ENCODE results near the gene MOXD1.

Gene MOXD1

DNA sequence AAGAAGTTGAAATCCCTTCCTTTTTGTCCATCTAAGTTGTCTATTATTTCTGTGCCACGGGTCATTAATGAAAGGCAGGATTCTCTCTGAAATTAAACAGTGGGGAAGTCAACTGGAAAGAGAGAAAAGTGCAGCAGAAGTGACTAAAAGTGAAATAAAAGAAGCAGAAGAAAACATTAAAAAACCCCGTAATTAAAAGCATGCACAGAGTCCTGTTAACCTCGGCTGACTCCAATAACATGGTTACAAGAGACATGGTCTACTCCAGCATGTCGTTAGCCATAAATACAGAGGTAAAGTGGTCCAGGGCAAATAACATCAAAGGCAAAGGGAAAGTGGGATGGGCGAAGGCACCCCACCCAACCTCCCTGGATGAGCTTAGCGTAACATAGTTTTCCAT is 13.0 kb upstream of the MOXD1 start:
- H3K27me3 ChIP-seq (ENCODE audit: insufficient read depth, low read length): no peaks in the 10 kb centered on the region
- H3K9ac ChIP-seq (ENCODE audit: low read depth, low read length): no peak overlapping the region
- no peaks in the 10 kb centered on the region for H3K36me3 ChIP-seq (ENCODE audit: insufficient read depth, low read length)
- no peak overlapping the region for H3K27ac ChIP-seq (ENCODE audit: low read depth, low read length)
- WGBS: 91% methylated on average over 5 of the region's 6 CpGs
- 0 out of 2 replicates have a peak, but pooled peaks cover 9% of the 10 kb centered on the region for H3K9me3 ChIP-seq (ENCODE audit: insufficient read depth, low read depth, low read length)
- H3K4me1 ChIP-seq (ENCODE audit: insufficient read depth, low read length): no peaks in the 10 kb centered on the region
- no peak overlapping the region for H3K4me3 ChIP-seq (ENCODE audit: low read length)

DNA sequence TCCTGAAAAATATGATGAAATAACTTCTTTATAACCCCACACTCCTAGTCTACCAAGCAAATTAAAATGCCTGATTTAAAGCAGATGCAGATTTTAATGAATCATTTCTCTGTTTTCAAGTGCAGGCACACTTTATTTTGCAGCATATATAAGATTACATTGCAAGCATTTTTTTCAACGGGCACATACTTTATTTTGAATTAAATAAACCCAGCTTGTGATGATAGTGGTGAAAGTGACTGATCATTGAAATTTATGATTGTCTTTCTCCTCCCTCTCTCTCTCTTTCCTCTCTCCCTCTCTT is 12.2 kb upstream of the MOXD1 start:
- Histone ChIP-seq H3K27me3 (ENCODE audit: insufficient read depth, low read length) (no peaks in the 10 kb centered on the region), H3K4me1 (ENCODE audit: insufficient read depth, low read length) (no peaks in the 10 kb centered on the region), H3K27ac (ENCODE audit: low read depth, low read length) (no peak overlapping the region), H3K4me3 (ENCODE audit: low read length) (no peak overlapping the region), H3K9me3 (ENCODE audit: insufficient read depth, low read depth, low read length) (0 out of 2 replicates have a peak, but pooled peaks cover 9% of the 10 kb centered on the region), H3K36me3 (ENCODE audit: insufficient read depth, low read length) (no peaks in the 10 kb centered on the region), H3K9ac (ENCODE audit: low read depth, low read length) (no peak overlapping the region)
- no CpG with 5 or more reads among the region's 1 CpG for WGBS

DNA sequence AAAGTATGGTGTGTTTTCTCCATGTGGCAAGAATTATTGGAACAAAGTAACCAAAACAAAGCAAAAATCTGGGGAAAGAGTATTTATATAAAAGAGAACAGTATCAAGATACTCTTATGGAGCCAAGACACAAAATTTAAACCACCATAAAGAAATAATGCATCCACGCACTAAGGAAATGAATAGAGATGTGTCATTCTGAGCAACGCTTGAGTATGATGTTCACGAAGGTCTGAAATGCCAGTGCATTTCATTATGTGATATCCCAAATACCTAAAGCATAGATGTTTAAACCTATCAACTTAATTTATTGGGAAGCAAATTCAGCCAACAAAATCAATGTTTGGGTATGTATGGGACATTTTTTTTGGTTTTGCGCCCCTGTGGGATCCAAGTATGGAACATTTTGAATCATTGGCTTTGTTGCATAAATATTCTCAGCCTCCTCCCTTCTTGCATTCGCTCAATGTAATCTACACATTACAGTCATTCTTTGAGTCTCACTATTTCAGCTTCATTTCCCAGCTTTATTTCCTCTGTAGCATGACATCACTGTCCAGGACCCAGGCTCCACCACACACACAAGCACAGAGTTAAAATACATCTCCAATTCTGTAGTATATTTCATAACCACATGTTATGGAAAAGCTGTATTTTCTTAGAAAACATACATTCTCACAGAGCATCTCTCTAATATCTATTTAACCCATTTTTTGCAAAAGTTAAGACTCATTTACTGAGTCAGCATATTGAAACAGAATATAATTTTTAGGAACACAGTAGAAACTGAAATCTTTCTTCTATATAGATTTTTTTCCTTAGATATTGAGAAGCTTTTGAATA is 11.6 kb upstream of the MOXD1 start:
- whole genome bisulfite sequencing: 97% methylated on average over 3 of the region's 5 CpGs
- Histone ChIP-seq H3K27ac (ENCODE audit: low read depth, low read length) (no peak overlapping the region), H3K4me3 (ENCODE audit: low read length) (no peak overlapping the region)

DNA sequence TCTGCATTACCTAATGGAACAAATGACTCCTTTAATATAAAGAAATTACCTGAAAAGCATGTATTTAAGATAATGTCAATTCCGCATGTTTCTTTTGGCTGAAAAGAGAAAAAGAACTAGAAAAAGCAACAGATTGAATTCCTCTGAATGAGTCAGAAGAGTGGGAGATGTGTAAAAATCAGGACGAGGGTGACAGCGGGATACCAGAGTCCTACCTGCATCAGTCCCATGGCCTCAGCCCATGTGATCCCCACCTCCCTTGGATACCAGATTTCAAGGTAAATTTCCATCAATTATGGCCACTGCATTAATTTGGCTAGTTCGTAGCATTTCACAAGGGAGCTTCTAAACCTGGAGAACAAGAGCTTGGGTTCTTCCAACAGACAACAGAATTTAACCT is 10.0 kb upstream of the MOXD1 start:
- H3K4me3 ChIP-seq (ENCODE audit: low read length): no peak overlapping the region
- no peak overlapping the region for H3K27ac ChIP-seq (ENCODE audit: low read depth, low read length)
- no peaks in the 10 kb centered on the region for H3K36me3 ChIP-seq (ENCODE audit: insufficient read depth, low read length)
- 0 out of 2 replicates have a peak, but pooled peaks cover under 1% of the 10 kb centered on the region for H3K4me1 ChIP-seq (ENCODE audit: insufficient read depth, low read length)
- 0 out of 2 replicates have a peak, but pooled peaks cover 2% of the 10 kb centered on the region for H3K9me3 ChIP-seq (ENCODE audit: insufficient read depth, low read depth, low read length)
- no peak overlapping the region for H3K9ac ChIP-seq (ENCODE audit: low read depth, low read length)
- 86% methylated on average over 4 of the region's 4 CpGs for WGBS
- no peaks in the 10 kb centered on the region for H3K27me3 ChIP-seq (ENCODE audit: insufficient read depth, low read length)

More for the DNA sequence above, 11.6 kb upstream of the MOXD1 start:
- H3K27me3 ChIP-seq (ENCODE audit: insufficient read depth, low read length): no peaks in the 10 kb centered on the region
- H3K9ac ChIP-seq (ENCODE audit: low read depth, low read length): no peak overlapping the region
- H3K4me1 ChIP-seq (ENCODE audit: insufficient read depth, low read length): no peaks in the 10 kb centered on the region
- H3K9me3 ChIP-seq (ENCODE audit: insufficient read depth, low read depth, low read length): 0 out of 2 replicates have a peak, but pooled peaks cover 7% of the 10 kb centered on the region
- no peaks in the 10 kb centered on the region for H3K36me3 ChIP-seq (ENCODE audit: insufficient read depth, low read length)

DNA sequence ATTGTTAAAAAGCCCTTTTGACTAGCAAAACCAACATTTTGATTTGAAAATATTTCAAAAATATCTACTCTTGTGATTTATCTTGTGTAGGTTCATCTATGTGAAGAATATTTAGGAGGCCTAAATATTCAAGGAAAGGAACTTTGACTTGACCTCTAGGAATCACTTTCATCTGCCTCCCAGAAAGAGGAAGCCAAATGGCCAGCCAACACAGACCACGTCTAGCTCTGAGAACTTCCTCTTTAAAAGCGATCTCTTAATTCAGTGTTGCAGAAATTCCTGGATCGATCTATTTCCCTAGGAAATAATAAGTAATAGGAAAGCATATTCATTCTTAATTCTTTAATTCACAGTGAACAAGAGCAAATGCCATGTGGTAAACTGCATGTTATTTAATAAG is 9.6 kb upstream of the MOXD1 start:
- no peak overlapping the region for H3K4me3 ChIP-seq (ENCODE audit: low read length)

DNA sequence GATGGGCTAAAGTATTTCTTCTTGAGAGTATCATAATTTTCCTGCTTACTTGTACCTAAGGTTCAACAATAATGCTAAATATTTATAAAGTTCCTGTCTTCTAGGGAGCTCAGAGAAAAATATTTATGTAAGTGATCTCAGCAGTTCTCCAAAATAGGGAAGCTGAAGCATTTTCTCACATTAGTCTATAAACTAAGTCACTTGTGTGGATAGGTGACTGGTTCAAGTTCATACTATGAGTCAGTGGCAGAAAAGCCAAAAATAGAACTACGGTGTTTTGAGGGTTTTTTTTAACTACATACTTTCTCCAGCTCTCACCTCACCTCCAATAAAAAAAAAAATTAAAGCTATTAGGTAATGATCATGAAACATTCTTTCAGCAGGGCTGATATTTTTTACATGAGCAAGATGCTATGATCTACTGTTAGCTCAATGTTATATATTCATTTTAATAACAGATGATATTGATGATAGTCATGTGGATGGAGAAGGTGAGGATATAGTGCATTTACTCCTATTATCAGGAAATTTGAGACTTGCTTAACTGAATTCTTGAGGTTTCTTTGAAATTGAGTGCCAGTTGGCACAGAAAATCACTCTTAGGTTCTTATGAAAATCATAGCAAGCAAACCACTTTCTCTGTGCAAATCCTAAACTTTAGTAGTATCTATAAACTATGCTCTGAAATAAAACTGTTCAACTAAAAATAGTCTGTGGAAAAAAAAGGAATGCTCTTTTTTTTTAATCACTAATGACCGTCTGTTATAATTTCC is 4.1 kb upstream of the MOXD1 start:
- H3K4me3 ChIP-seq (ENCODE audit: low read length): no peak overlapping the region
- H3K9ac ChIP-seq (ENCODE audit: low read depth, low read length): no peak overlapping the region
- no peak overlapping the region for H3K27ac ChIP-seq (ENCODE audit: low read depth, low read length)
- no peaks in the 10 kb centered on the region for H3K36me3 ChIP-seq (ENCODE audit: insufficient read depth, low read length)
- peaks cover 11% of the 10 kb centered on the region for H3K4me1 ChIP-seq (ENCODE audit: insufficient read depth, low read length)
- H3K9me3 ChIP-seq (ENCODE audit: insufficient read depth, low read depth, low read length): no peaks in the 10 kb centered on the region
- 100% methylated on average over 1 of the region's 2 CpGs for WGBS
- H3K27me3 ChIP-seq (ENCODE audit: insufficient read depth, low read length): peaks cover 39% of the 10 kb centered on the region

More for the DNA sequence above, 9.6 kb upstream of the MOXD1 start:
- WGBS: 91% methylated on average over 2 of the region's 3 CpGs
- Histone ChIP-seq H3K36me3 (ENCODE audit: insufficient read depth, low read length) (no peaks in the 10 kb centered on the region), H3K9ac (ENCODE audit: low read depth, low read length) (no peak overlapping the region), H3K4me1 (ENCODE audit: insufficient read depth, low read length) (0 out of 2 replicates have a peak, but pooled peaks cover 4% of the 10 kb centered on the region), H3K27ac (ENCODE audit: low read depth, low read length) (no peak overlapping the region), H3K27me3 (ENCODE audit: insufficient read depth, low read length) (no peaks in the 10 kb centered on the region), H3K9me3 (ENCODE audit: insufficient read depth, low read depth, low read length) (no peaks in the 10 kb centered on the region)

DNA sequence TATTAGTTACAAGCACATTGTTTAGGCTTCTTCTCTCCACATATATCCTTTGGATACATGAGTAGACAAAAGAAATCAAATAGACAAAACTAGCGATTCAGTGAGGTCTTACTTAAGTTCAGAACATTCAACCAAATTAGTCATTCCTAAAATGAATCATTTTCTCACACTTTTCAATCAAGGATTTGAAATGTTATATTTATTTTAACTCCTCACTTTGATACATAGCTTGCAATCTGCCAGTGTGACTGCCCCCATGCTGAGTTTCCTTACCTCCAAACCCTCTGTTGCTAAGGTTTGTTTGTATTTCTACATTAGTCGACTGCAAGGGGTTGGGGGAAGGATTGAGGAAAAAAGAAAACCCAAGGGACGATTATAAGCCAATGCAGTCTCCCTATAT is 3.5 kb upstream of the MOXD1 start:
- WGBS: 43% methylated on average over 3 of the region's 3 CpGs

DNA sequence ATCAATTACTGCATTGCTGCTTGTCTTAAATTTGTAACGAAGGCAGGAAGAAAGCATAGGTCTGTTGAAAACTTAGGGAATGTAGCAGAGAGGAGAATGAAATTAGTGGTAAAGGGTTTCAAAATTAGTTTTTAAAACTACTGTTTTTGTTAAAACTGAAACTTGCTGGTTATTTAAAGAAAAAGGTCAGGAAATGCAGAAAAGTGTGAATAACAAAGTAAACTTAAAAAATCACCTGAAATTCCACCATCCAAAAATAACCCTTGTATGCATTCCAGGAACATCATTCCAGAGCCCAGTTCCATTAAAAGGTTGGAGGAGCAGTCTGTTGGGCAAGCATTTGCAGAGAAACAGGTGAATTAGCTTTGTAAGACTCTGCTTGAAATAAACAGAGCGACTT is 3.1 kb upstream of the MOXD1 start:
- H3K4me1 ChIP-seq (ENCODE audit: insufficient read depth, low read length): peaks cover 11% of the 10 kb centered on the region
- H3K36me3 ChIP-seq (ENCODE audit: insufficient read depth, low read length): no peaks in the 10 kb centered on the region
- H3K9ac ChIP-seq (ENCODE audit: low read depth, low read length): no peak overlapping the region
- no peak overlapping the region for H3K27ac ChIP-seq (ENCODE audit: low read depth, low read length)
- no peaks in the 10 kb centered on the region for H3K9me3 ChIP-seq (ENCODE audit: insufficient read depth, low read depth, low read length)
- 84% methylated on average over 2 of the region's 2 CpGs for WGBS
- H3K27me3 ChIP-seq (ENCODE audit: insufficient read depth, low read length): peaks cover 49% of the 10 kb centered on the region
- no peak overlapping the region for H3K4me3 ChIP-seq (ENCODE audit: low read length)

More for the DNA sequence above, 3.5 kb upstream of the MOXD1 start:
- Histone ChIP-seq H3K4me3 (ENCODE audit: low read length) (no peak overlapping the region), H3K4me1 (ENCODE audit: insufficient read depth, low read length) (peaks cover 11% of the 10 kb centered on the region), H3K27me3 (ENCODE audit: insufficient read depth, low read length) (peaks cover 45% of the 10 kb centered on the region), H3K36me3 (ENCODE audit: insufficient read depth, low read length) (no peaks in the 10 kb centered on the region), H3K9ac (ENCODE audit: low read depth, low read length) (no peak overlapping the region), H3K9me3 (ENCODE audit: insufficient read depth, low read depth, low read length) (no peaks in the 10 kb centered on the region), H3K27ac (ENCODE audit: low read depth, low read length) (no peak overlapping the region)

DNA sequence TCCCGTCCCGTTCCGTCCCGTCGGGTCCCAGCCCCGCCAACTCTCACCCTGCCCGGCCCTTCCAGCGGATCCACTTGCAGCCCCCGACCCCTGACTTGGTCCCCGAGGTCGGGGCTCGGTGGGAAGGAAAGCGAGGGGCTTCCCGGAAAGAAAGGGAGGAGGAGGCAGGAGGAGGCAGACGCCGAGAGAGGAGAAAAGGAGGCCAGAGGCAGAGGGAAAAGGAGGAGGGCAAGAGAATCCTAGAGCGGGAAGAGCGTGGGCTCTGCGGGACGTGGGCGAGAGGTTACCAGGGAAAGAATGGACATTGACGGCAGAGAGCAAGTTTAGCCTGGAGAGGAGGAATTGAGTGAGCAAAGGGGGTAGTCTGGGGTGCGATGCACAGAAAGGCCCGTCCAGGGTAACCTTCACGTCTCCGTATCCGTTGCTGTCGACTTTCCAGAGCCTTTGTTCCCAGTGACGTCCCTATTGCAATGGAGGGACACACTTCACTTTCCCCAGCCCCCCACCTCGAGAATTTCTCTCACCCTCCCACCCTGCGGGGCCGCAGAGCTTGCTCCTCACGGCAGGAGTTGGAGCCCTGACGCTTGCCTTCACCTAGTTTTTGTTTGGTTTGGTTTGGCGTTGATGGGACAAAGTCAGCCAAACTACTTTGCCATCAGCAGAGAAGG is 477 bp upstream of the MOXD1 start:
- 8% methylated on average over 35 of the region's 35 CpGs for WGBS
- H3K27me3 ChIP-seq (ENCODE audit: insufficient read depth, low read length): peaks cover 56% of the 10 kb centered on the region

DNA sequence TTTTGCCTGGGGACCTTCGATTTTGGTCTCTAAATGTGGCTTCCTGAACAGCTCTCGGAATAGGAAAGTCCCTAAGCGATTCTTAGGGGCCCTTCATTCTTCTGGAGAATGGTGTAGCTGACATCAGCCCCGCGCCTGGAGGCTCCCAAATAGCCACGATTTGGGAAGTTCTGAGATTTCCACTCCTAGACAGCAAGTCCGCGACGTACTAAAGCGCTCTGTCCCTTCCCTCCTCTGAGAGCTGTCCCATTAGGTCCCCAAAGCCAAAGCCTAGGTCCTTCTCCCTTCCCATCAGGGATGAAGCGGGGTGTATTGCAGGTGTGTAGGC is 756 bp downstream of the MOXD1 start:
- H3K9ac ChIP-seq (ENCODE audit: low read depth, low read length): no peak overlapping the region

More for the DNA sequence above, 477 bp upstream of the MOXD1 start:
- H3K9ac ChIP-seq (ENCODE audit: low read depth, low read length): peak overlapping the region; percentile 40; the same call in 1 of the 2 replicates
- no peak overlapping the region for H3K27ac ChIP-seq (ENCODE audit: low read depth, low read length)
- H3K9me3 ChIP-seq (ENCODE audit: insufficient read depth, low read depth, low read length): no peaks in the 10 kb centered on the region
- peak overlapping the region; percentile 65 for H3K4me3 ChIP-seq (ENCODE audit: low read length)
- no peaks in the 10 kb centered on the region for H3K36me3 ChIP-seq (ENCODE audit: insufficient read depth, low read length)
- H3K4me1 ChIP-seq (ENCODE audit: insufficient read depth, low read length): peaks cover 11% of the 10 kb centered on the region

More for the DNA sequence above, 756 bp downstream of the MOXD1 start:
- Histone ChIP-seq H3K4me3 (ENCODE audit: low read length) (peak overlapping the region; percentile 65), H3K9me3 (ENCODE audit: insufficient read depth, low read depth, low read length) (no peaks in the 10 kb centered on the region), H3K27ac (ENCODE audit: low read depth, low read length) (no peak overlapping the region), H3K36me3 (ENCODE audit: insufficient read depth, low read length) (no peaks in the 10 kb centered on the region), H3K4me1 (ENCODE audit: insufficient read depth, low read length) (peaks cover 8% of the 10 kb centered on the region), H3K27me3 (ENCODE audit: insufficient read depth, low read length) (peaks cover 56% of the 10 kb centered on the region)
- 14% methylated on average over 11 of the region's 11 CpGs for WGBS
